HL-60 (cell line): ENCODE data around the gene BPIFB6.

Experiments
- POLR2AphosphoS5 ChIP-seq: IDR thresholded peaks from 2 replicates; pipeline ENCODE4 v1.6.1; 2012; ENCODE audit warnings: low read depth
- SPI1 ChIP-seq: IDR thresholded peaks from 2 replicates; pipeline ENCODE4 v1.6.1; 2012; ENCODE audit warnings: low read depth, mild to moderate bottlenecking, borderline replicate concordance
- TF ChIP-seq, protein P1 (sequence below): IDR thresholded peaks from one replicate; pipeline ENCODE4 v1.5.1; 2011; ENCODE audit warnings: low read length, control low read depth, inconsistent platforms; ENCODE audit not compliant: insufficient read depth
- TF ChIP-seq, protein P2 (sequence below): IDR thresholded peaks from 2 replicates; pipeline ENCODE4 v1.6.1; 2012; ENCODE audit warnings: low read depth; ENCODE audit not compliant: insufficient replicate concordance

DNA sequence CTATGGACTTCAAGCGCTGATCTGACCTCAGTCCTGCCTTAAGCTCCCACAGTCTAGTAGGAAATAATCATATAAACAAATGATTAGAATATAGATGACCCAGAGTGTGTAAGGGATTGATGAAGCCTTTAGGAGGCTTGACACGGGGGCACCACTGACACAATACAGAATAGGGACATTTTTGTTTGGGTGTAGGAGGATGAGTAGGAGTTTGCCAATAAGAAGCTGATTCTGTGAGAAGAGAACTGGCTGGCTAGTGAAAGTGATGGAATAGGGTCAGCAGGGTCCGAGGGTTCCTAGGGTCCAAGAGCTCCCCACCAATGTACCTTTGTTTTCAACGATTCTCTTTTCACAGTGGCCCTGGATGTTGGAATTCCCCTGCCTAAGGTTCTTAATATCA is 40.9 kb downstream of the BPIFB6 start:
- TF ChIP-seq, protein P1, sequence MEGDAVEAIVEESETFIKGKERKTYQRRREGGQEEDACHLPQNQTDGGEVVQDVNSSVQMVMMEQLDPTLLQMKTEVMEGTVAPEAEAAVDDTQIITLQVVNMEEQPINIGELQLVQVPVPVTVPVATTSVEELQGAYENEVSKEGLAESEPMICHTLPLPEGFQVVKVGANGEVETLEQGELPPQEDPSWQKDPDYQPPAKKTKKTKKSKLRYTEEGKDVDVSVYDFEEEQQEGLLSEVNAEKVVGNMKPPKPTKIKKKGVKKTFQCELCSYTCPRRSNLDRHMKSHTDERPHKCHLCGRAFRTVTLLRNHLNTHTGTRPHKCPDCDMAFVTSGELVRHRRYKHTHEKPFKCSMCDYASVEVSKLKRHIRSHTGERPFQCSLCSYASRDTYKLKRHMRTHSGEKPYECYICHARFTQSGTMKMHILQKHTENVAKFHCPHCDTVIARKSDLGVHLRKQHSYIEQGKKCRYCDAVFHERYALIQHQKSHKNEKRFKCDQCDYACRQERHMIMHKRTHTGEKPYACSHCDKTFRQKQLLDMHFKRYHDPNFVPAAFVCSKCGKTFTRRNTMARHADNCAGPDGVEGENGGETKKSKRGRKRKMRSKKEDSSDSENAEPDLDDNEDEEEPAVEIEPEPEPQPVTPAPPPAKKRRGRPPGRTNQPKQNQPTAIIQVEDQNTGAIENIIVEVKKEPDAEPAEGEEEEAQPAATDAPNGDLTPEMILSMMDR: no peak
- no peak for TF ChIP-seq POLR2AphosphoS5
- TF ChIP-seq, protein P2, sequence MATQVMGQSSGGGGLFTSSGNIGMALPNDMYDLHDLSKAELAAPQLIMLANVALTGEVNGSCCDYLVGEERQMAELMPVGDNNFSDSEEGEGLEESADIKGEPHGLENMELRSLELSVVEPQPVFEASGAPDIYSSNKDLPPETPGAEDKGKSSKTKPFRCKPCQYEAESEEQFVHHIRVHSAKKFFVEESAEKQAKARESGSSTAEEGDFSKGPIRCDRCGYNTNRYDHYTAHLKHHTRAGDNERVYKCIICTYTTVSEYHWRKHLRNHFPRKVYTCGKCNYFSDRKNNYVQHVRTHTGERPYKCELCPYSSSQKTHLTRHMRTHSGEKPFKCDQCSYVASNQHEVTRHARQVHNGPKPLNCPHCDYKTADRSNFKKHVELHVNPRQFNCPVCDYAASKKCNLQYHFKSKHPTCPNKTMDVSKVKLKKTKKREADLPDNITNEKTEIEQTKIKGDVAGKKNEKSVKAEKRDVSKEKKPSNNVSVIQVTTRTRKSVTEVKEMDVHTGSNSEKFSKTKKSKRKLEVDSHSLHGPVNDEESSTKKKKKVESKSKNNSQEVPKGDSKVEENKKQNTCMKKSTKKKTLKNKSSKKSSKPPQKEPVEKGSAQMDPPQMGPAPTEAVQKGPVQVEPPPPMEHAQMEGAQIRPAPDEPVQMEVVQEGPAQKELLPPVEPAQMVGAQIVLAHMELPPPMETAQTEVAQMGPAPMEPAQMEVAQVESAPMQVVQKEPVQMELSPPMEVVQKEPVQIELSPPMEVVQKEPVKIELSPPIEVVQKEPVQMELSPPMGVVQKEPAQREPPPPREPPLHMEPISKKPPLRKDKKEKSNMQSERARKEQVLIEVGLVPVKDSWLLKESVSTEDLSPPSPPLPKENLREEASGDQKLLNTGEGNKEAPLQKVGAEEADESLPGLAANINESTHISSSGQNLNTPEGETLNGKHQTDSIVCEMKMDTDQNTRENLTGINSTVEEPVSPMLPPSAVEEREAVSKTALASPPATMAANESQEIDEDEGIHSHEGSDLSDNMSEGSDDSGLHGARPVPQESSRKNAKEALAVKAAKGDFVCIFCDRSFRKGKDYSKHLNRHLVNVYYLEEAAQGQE: no peak
- no peak for TF ChIP-seq SPI1
